ENCODE measurements around the gene RMRP.

RMRP gene

GRCh38 chr9:35686222-35687203 is 28.7 kb upstream of the RMRP start:
- no peak overlapping the region for H3K4me3 ChIP-seq (ENCODE audit: low read depth, low read length)
- no peak for TF ChIP-seq MYC (IDR thresholded peaks at IDR 0.05; ENCODE audit: low read depth, low read length)
- no peak for TF ChIP-seq POLR2A (IDR thresholded peaks at IDR 0.05; ENCODE audit: extremely low read depth, insufficient read length)
- no peak for TF ChIP-seq CTCF (IDR thresholded peaks at IDR 0.05; ENCODE audit: low read depth, low read length)
- TF ChIP-seq MAX (IDR thresholded peaks at IDR 0.05; ENCODE audit: low read depth, low read length): no peak
- no peak for DNase-seq (ENCODE audit: low read depth)

GRCh38 chr9:35685506-35685905 is 27.7 kb upstream of the RMRP start:
- TF ChIP-seq MYC (IDR thresholded peaks at IDR 0.05; ENCODE audit: low read depth, low read length): no peak
- no peak for TF ChIP-seq MAX (IDR thresholded peaks at IDR 0.05; ENCODE audit: low read depth, low read length)
- TF ChIP-seq POLR2A (IDR thresholded peaks at IDR 0.05; ENCODE audit: extremely low read depth, insufficient read length): no peak
- no peak for DNase-seq (ENCODE audit: low read depth)
- no peak overlapping the region for H3K4me3 ChIP-seq (ENCODE audit: low read depth, low read length)

GRCh38 chr9:35684921-35685320 is 27.1 kb upstream of the RMRP start:
- no peak overlapping the region for H3K4me3 ChIP-seq (ENCODE audit: low read depth, low read length)
- DNase-seq (ENCODE audit: low read depth): no peak
- TF ChIP-seq POLR2A (IDR thresholded peaks at IDR 0.05; ENCODE audit: extremely low read depth, insufficient read length) (no peak), MAX (IDR thresholded peaks at IDR 0.05; ENCODE audit: low read depth, low read length) (no peak), CTCF (IDR thresholded peaks at IDR 0.05; ENCODE audit: low read depth, low read length) (no peak), MYC (IDR thresholded peaks at IDR 0.05; ENCODE audit: low read depth, low read length) (no peak)

- no peak overlapping the region for H3K4me3 ChIP-seq (ENCODE audit: low read depth, low read length)
- TF ChIP-seq MYC (IDR thresholded peaks at IDR 0.05; ENCODE audit: low read depth, low read length): no peak
- no peak for TF ChIP-seq POLR2A (IDR thresholded peaks at IDR 0.05; ENCODE audit: extremely low read depth, insufficient read length)
- no peak for TF ChIP-seq CTCF (IDR thresholded peaks at IDR 0.05; ENCODE audit: low read depth, low read length)
- TF ChIP-seq MAX (IDR thresholded peaks at IDR 0.05; ENCODE audit: low read depth, low read length): no peak
- DNase-seq (ENCODE audit: low read depth): no peak
These were observed 25.5 kb upstream of the RMRP start for GRCh38 chr9:35683323-35683722.

- TF ChIP-seq POLR2A (IDR thresholded peaks at IDR 0.05; ENCODE audit: extremely low read depth, insufficient read length): no peak
- no peak for TF ChIP-seq CTCF (IDR thresholded peaks at IDR 0.05; ENCODE audit: low read depth, low read length)
- DNase-seq (ENCODE audit: low read depth): no peak
- no peak overlapping the region for H3K4me3 ChIP-seq (ENCODE audit: low read depth, low read length)
These were observed 24.9 kb upstream of the RMRP start for GRCh38 chr9:35682520-35683315.

GRCh38 chr9:35682051-35682450 is 24.2 kb upstream of the RMRP start:
- no peak overlapping the region for H3K4me3 ChIP-seq (ENCODE audit: low read depth, low read length)
- DNase-seq (ENCODE audit: low read depth): no peak
- TF ChIP-seq CTCF (IDR thresholded peaks at IDR 0.05; ENCODE audit: low read depth, low read length): no peak
- no peak for TF ChIP-seq POLR2A (IDR thresholded peaks at IDR 0.05; ENCODE audit: extremely low read depth, insufficient read length)
- no peak for TF ChIP-seq MAX (IDR thresholded peaks at IDR 0.05; ENCODE audit: low read depth, low read length)
- TF ChIP-seq MYC (IDR thresholded peaks at IDR 0.05; ENCODE audit: low read depth, low read length): no peak
